HG02610 (cell line): ENCODE measurements around the gene CHST9.
"Not testable (repeated sequence)": the region's sequence is repeated elsewhere in the genome, so short reads cannot be mapped to it uniquely, and the experiment has no call there.

Experiments used
- ATAC-seq: cut with Tn5 transposase; IDR thresholded peaks from one replicate; pipeline ENCODE4 v1.9.1; 2021; ENCODE audit warnings: mild to moderate bottlenecking, moderate library complexity; ENCODE audit not compliant: unreplicated experiment

Gene CHST9

DNA sequence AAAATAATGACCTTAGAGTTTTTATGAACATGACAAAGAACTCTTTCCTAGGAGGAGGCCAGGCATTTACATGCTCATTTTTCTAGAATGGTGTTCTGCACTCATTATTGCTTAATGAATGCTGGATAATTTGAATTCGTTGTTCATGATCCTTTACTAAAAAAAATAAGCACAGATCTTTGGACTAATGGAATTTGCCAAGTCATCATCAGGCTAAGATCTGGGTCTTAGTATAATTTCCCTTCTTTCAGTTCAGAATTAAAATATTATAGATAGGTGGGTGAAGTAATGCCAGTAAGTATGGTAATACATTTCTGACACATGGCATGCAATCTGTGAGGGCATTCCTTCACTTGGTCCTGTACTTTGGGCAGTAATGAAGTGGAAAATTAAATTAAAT, 175.8 kb downstream of the CHST9 start:
- no peak for ATAC-seq

DNA sequence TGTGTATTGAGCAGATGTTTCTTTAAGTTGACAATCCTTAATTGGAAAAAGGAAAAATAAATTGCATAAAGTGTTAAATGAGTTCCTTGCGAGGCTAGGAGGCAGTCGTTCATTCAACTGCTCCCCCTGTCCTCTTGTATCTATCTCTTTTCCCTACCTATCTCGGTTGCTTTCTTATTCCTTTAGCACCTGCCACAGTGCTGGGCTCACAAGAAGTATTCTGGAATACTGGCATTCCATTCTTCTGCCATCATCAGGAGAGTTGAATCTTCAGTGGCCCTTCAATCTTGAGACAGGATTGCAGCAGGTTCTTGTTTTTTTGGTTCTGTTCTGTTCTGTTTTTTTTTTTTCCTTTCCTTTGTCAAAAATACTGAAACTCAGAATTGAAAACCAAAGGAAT, 176.5 kb downstream of the CHST9 start:
- no peak for ATAC-seq

DNA sequence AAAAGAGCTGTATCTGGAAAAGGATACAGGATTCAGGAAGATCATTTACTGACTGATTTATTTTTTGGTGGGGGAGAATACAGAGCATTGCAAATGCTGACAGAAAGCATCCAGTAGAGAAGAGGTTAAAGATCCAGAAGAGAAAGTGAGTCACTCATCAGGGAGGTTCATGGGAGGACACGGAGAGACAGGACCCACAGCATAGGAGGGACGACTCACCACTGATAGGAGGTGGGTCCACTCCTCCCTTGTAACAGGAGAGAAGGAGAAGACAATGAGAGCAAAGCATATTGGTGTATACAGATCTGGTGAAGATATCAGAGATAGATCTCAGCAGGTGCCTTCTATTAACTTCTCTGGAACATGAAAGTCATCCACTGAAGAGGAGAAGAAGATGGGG, 177.2 kb downstream of the CHST9 start:
- no peak for ATAC-seq

DNA sequence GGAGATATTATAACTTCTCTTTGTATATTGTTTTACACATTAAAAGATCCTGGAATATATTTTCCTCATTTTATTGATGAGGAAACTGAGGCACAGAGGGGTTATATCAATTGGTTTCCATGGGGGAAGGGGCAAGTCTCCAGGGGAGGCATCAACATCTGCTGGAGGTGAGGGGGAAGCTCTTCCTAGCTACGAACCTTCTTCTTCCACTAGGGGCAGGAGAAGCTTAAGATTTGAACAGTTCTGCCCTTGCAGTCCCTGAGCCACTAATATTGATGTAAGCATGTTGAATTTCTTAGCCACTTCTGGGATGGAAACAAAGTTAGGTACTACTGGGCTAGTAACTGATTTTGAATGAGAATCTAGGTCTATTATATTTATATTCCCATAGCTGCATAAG, 179.5 kb downstream of the CHST9 start:
- ATAC-seq = peak; percentile 64

DNA sequence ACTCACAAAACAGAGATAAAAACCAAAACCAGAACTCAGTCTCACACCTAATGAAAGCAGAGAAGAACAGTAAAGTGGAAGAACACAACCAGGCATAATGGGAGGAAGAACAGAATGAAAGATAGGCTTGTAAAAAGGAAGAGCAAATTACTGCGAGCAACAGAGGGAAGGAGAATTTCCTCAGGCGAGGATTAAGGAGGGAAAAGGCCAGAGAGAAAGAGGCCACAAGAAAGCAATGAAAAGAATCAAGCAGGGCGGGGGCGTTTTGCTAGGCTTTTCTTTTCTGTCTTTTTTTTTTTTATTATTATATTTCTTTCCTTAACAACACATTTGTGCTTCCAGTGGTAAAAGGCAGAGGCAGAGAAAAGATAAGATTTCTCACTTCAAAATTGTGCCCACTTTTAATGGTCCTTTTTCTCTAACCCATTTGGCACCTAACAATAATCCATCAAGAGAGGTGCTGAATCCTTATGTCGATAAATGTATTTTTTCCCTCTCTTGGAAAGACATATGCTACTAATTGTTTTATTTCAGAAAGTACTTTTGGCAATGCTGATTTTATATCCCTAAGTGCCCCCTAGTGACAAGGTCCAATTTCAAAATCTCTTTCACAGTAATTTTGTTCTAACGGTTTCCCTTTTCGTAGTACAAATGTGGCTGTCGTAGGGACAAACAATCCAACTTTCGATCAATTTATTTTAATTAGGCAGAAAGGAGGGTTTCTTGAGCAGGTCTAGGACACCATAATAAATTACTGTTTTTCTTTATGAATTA, 180.9 kb downstream of the CHST9 start:
- no peak for ATAC-seq

GRCh38 chr18:26999797-27000196, 185.3 kb downstream of the CHST9 start:
- ATAC-seq = no peak

GRCh38 chr18:26993568-26993967, 191.5 kb downstream of the CHST9 start:
- no peak for ATAC-seq

DNA sequence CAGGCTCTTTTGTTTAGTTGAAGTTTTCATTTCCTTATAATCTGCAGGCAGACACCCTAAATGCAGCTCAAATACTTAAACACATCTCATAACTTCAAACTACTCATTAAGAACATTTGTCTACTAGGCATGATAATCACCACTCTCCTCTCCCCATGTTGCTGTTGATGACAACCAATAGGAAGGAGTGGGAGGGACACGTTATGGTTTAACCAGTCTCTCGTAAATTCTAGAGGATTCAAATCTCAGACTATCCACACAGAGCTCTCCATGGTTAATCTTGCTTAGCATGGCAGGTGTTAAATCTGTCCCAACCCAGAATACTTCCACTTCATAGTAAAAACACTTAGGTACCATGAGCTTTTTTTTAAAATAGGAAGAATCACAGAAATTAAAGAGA, 192.2 kb downstream of the CHST9 start:
- no peak for ATAC-seq

DNA sequence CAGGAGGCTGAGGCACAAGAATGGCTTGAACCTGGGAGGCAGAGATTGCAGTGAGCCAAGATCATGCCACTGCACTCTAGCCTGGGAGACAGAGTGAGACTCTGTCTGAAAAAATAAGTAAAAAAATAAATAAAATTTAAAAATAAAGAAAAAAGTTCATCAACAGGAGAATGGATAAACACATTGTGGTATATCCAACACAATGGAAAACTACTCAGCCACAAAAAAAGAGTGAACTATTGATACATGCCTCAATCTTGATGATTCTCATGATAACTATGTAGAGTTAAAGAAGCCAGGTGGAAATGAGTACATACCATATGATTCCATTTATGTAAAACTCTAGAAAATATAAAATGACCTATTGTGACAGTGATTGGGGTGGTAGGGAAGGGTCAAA, 195.3 kb downstream of the CHST9 start:
- no peak for ATAC-seq

DNA sequence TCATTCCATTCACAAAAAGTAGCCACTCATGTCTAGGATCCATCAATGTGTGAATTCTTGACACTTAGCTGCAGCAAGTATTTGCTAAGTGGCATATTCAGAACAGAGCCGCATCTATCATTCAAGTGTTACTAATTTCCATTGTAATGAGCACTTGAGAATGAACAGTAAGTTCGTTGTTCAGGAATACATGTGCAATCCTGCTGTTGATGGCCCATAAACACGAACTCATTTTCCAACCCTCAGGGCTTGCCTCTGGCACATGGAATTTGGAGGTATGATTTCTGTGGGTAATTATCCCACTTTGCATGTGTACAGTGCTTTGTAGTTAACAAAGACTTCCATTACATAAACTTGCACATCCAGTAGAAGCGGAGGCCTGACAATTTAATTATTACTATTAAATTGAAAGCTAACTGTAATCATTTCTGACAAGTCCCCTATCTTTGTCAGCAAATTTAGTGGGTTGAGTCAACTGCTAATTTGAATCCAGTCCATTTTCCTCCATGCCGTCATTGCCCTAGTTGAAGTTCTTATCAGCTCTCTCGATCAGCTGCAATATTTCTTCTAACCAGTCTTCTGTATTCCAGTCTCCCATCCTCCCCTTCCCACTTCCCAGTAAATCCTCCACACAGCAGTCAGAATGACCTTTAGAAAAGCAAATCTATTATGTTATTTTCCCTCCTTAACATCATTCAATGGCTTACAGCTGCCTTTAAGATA, 203.6 kb downstream of the CHST9 start:
- no peak for ATAC-seq

GRCh38 chr18:26978812-26979341, 206.2 kb downstream of the CHST9 start:
- peak; percentile 98 for ATAC-seq

DNA sequence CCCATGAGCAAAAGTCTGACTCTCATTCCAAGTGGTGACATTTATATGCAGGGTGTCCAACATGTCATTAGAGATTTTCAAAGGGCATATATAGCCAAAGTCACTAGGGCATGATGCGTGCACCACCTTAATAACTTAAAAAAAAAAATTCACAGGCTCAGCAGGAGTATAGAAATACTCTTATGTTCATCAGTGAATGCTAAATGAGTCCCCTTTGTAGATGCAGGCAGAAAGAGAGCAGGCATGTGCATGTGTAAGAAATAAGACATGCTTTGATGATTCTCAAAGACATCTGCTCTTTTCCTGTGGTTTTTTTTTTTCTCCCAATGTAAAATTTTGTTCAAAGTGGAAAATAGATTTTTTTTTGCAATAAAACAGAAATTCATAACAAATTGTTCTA, 207.3 kb downstream of the CHST9 start:
- ATAC-seq = no peak

DNA sequence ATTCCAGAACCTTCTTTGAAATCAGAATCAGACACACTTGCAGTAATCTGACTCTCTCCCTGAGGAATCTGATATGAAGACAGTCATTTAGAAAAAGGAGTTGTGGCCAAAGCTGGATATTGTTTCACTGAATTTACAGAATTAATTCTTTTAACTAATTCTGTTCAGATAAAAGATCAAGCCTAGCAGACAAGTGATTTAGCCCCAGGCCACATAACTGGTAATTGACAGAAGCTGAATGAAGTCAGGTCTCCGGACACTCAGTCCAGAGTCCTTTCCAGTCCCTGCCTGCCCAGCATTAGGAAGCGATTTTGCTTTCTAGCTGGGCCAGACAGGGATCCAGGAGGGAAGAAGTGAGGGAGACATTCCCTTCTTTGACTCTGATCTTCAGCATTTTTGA, 208.9 kb downstream of the CHST9 start:
- no peak for ATAC-seq

- ATAC-seq = not testable (repeated sequence)
Measured at GRCh38 chr18:26972549-26972948, 212.6 kb downstream of the CHST9 start.

- ATAC-seq = no peak
Measured at GRCh38 chr18:26971409-26971808, 213.7 kb downstream of the CHST9 start.

DNA sequence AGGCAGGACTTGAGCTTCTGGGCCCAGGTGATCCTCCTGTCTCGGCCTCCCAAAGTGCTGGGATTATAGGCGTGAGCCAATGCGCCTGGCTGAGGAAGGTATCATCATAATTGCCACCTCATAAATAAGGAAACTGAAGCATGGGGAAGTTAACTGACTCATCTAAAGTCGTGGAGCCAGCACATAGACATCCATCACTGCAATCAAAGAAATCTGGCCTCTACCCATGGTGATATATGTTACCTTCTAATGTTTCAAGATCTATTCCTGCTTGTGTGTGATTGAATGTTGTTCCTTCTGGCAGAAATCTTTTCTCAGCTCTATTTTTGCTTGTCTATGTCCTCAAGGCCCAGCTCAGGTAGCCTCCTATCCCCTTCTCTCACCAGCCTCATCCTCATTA, 214.5 kb downstream of the CHST9 start:
- no peak for ATAC-seq

DNA sequence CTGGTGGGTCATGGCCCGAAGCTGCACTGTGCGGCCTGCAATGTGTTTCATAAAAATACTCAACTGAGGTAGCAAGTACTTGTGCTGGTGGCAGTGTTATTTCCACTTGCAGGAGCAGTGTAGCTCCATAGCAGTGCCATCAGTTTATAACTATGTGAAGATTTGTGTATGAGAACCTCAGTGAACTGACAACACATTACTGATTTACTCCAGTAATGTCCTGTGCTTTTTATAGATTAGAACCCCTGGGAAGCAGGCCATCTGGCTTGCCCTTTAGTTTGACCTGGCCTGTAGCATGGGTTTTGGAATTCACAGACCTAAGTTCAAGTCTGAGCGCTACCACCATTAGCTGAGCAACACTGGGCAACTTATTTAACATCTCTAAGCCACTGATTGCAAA, 219.9 kb downstream of the CHST9 start:
- ATAC-seq = no peak

DNA sequence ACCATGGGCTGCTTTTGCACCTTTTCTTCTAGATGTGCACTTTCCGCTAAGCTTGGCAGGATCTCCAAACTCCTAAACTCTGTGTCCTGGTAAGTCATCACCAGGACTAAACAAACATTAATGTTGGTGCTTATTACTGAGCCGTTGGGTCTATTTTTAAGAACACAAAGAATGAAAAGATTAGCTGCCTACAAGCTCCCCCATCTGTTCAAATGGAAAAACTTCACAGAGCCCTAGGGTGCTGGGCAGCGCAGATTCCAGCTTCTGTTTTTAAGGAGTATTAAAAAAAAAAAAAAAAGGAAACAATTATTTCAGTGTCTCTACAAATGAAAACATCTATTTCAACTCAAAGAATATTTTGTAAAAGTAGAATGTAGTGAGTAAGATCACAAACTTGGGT, 221.8 kb downstream of the CHST9 start:
- ATAC-seq = no peak

- no peak for ATAC-seq
Measured at GRCh38 chr18:26961839-26962238, 223.3 kb downstream of the CHST9 start.

- ATAC-seq = no peak
Measured at GRCh38 chr18:26960911-26961310, 224.2 kb downstream of the CHST9 start.

DNA sequence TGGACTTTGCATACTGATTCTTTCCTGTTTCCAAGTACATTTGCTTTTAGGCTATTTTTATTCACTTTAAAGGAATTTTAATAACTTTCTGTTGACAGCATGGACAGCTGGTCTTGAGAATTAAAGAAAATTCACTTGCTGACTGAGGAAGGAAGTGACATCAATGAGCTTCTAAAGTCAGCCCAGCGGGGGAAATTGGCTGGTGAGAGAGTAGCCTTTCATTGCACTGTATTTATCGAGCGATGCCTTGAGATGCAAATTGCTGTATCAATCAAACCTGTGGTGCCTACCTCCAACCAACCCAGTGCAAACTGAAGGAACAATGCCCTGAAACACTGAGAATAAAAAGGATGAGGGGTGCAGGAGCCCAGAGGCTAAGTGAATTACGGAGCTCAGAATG, 228.2 kb downstream of the CHST9 start:
- ATAC-seq = no peak

- ATAC-seq = no peak
Measured at GRCh38 chr18:26948703-26949102, 236.4 kb downstream of the CHST9 start.
